ENCODE results near the gene BCAP29. TPM values are rescaled to one million over a fixed set of nuclear protein-coding genes. Genes with fewer than 3 reads are reported as not detected.
A peak's percentile ranks its signal among the peaks of the same experiment; 100 is the strongest.

The BCAP29 gene
- total and polyA plus RNA-seq, 2 of the 4 experiments (the other 2 are of a cell fraction): 33.0 to 35.1 TPM

GRCh38 chr7:107643407-107643806 lies 63.4 kb downstream of the BCAP29 start:
- H2AFZ ChIP-seq (replicated peaks; ENCODE audit: low read length, poor library complexity): no peak overlapping the region
- no peak overlapping the region for H3K23ac ChIP-seq (ENCODE audit: low read depth, low read length)
- no peaks in the 10 kb centered on the region for H3K9me3 ChIP-seq (ENCODE audit: control insufficient read depth, insufficient read depth, low read length)
- ATAC-seq (ENCODE audit: low read depth): peak; percentile 96
- no peaks in the 10 kb centered on the region for H3K27me3 ChIP-seq (ENCODE audit: control insufficient read depth, insufficient read depth, low read length)
- H3K27ac ChIP-seq (ENCODE audit: insufficient read depth, low read length): no peak overlapping the region
- H3K4me3 ChIP-seq (ENCODE audit: insufficient read depth, low read depth, low read length): no peak overlapping the region
- no peak overlapping the region for H3K18ac ChIP-seq (ENCODE audit: low read depth, low read length)
- no peaks in the 10 kb centered on the region for H4K20me1 ChIP-seq (ENCODE audit: insufficient read depth, low read length)
- WGBS, 2 experiments (ENCODE audit: extremely low coverage in 2 of 2, insufficient read length in 1 of 2): no CpG with 5 or more reads among the region's 1 CpG
- dilution Hi-C loops (cut with HindIII; ENCODE audit: low sequenced_read_pairs, unreplicated experiment) (no loop called here), in situ Hi-C loops (cut with MboI; ENCODE audit: low sequenced_read_pairs) (no loop called here), intact Hi-C loops (cut with micrococcal nuclease) (no loop called here)
- H4K8ac ChIP-seq (ENCODE audit: low read depth in 2 of 2, low read length in 2 of 2): no peak overlapping the region
- no peak overlapping the region for H2AK9ac ChIP-seq (replicated peaks; ENCODE audit: low read depth, low read length, poor library complexity)
- no peak overlapping the region for H2BK20ac ChIP-seq (ENCODE audit: low read depth, low read length)
- 0 out of 2 replicates have a peak, but pooled peaks cover 3% of the 10 kb centered on the region for H3K9me1 ChIP-seq (ENCODE audit: insufficient read depth, low read length)
- no peak overlapping the region for H2AK5ac ChIP-seq (ENCODE audit: low read depth, low read length)
- no peak overlapping the region for H3K9ac ChIP-seq (ENCODE audit: low read depth, low read length)
- CTCF ChIA-PET: interaction anchor here (0.5 to 1.1 kb wide), 3 partner anchors 18 to 55 kb away, joined by 3 to 10 read pairs (median 4); partner anchors contain the start of gene SLC26A4
- peak overlapping the region; percentile 34 for H2BK5ac ChIP-seq (ENCODE audit: low read depth, low read length, poor library complexity, severe bottlenecking)
- no peaks in the 10 kb centered on the region for H3K36me3 ChIP-seq (ENCODE audit: control insufficient read depth, insufficient read depth, low read length)
- no TSS peak for BruUV-seq (replicated peaks)
- no peaks in the 10 kb centered on the region for H3K79me1 ChIP-seq (ENCODE audit: low read depth in 1 of 2, low read length in 2 of 2)
- no peak overlapping the region for H3K4me2 ChIP-seq (ENCODE audit: low read depth, low read length)
- H3K56ac ChIP-seq (ENCODE audit: extremely low read depth, insufficient read depth, low read length): no peak overlapping the region
- POLR2A ChIA-PET (ENCODE audit: unreplicated experiment): no interaction called here
- H3K4me1 ChIP-seq (ENCODE audit: control insufficient read depth, insufficient read depth, low read length): no peaks in the 10 kb centered on the region; the same call in 1 of the 2 replicates
- H4K5ac ChIP-seq (ENCODE audit: low read depth, low read length): no peak overlapping the region
- H2BK15ac ChIP-seq (ENCODE audit: low read depth, low read length): no peak overlapping the region
- DNase-seq: peak; percentile 78
- no peak overlapping the region for H2BK120ac ChIP-seq (ENCODE audit: low read depth, low read length)
- no peak for TF ChIP-seq MXI1 (IDR thresholded peaks at IDR 0.05; ENCODE audit: borderline replicate concordance, low read depth, low read length)
- peak; percentile 31; the same call in 1 of the 2 replicates for TF ChIP-seq RAD21 (IDR thresholded peaks at IDR 0.05; ENCODE audit: low read length)
- peak; percentile 49 for TF ChIP-seq CTCF (conservative IDR thresholded peaks at IDR 0.05; ENCODE audit: low read depth, low read length)
- H3K4ac ChIP-seq (ENCODE audit: low read depth, low read length): no peak overlapping the region
- no peak overlapping the region for H4K91ac ChIP-seq (ENCODE audit: insufficient read depth, low read depth, low read length)
- no peak overlapping the region for H3K14ac ChIP-seq (replicated peaks; ENCODE audit: low read depth, low read length)
